H1 (cell line): ENCODE measurements around the gene VWA5B2. TPM values are rescaled to one million over a fixed set of nuclear protein-coding genes. Genes with fewer than 3 reads are reported as not detected.

ENCODE experiments used
- CTCF ChIA-PET: fragments of 300-600 bp; sonication (Branson Sonifier 250); formaldehyde crosslinking; loops from one replicate; lab custom pipeline; 2021; ENCODE audit not compliant: partially characterized antibody; lab: Charles Lee
- POLR2A ChIA-PET: fragments of 300-600 bp; sonication (Branson Sonifier 250); formaldehyde crosslinking; loops from one replicate; lab custom pipeline; 2021; ENCODE audit warnings: inconsistent platforms; ENCODE audit not compliant: partially characterized antibody; lab: Charles Lee
- DNase-seq, 2 experiments: peaks; one replicate each; pipeline versions ENCODE4 v3.0.0 to v3.0.0-alpha.2; 2010 to 2022; ENCODE audit warnings: low spot score in 2 of 2, low read depth in 1 of 2, mixed read lengths in 1 of 2
- FAIRE-seq: peaks from 2 replicates; lab custom pipeline; 2011; peaks lifted over from hg19 to GRCh38; lab: Jason Lieb, UNC
- H2AFZ ChIP-seq: 2 replicates; pipeline ENCODE4 v1.8.1; 2012; ENCODE audit warnings: low read length, inconsistent platforms
- H2AK5ac ChIP-seq: 2 replicates; pipeline ENCODE4 v1.6.1; 2013; ENCODE audit warnings: low read depth, low read length
- H2BK120ac ChIP-seq: replicated peaks from 2 replicates; pipeline ENCODE3; 2013; ENCODE audit warnings: low read depth, low read length, inconsistent platforms
- H2BK12ac ChIP-seq: 2 replicates; pipeline ENCODE4 v1.6.1; 2013; ENCODE audit warnings: low read depth, low read length
- H2BK15ac ChIP-seq: 2 replicates; pipeline ENCODE4 v1.6.1; 2013; ENCODE audit warnings: low read length
- H2BK20ac ChIP-seq: 2 replicates; pipeline ENCODE4 v1.6.1; 2013; ENCODE audit warnings: low read length
- H2BK5ac ChIP-seq: 2 replicates; pipeline ENCODE4 v1.6.1; 2013; ENCODE audit warnings: low read depth, low read length
- H3K14ac ChIP-seq: 2 replicates; pipeline ENCODE4 v1.6.1; 2013; ENCODE audit warnings: inconsistent platforms; ENCODE audit not compliant: insufficient read length
- H3K18ac ChIP-seq: 2 replicates; pipeline ENCODE4 v1.6.1; 2013; ENCODE audit warnings: low read length; ENCODE audit errors: extremely low read depth
- H3K23ac ChIP-seq: 2 replicates; pipeline ENCODE4 v1.6.1; 2013; ENCODE audit warnings: inconsistent platforms; ENCODE audit not compliant: insufficient read length
- H3K23me2 ChIP-seq: 2 replicates; pipeline ENCODE4 v1.6.1; 2013; ENCODE audit warnings: low read depth, low read length
- H3K27ac ChIP-seq: 2 replicates; pipeline ENCODE4 v1.6.1; 2011; ENCODE audit warnings: low read depth, low read length, inconsistent platforms
- H3K27me3 ChIP-seq, 4 experiments: replicated peaks in 1 of 4; 1 replicate in 1 of 4; 2 replicates in 3 of 4; pipeline versions ENCODE4 v1.6.1 to v1.8.1; 2011 to 2013; ENCODE audit warnings: low read length in 3 of 4, mild to moderate bottlenecking in 3 of 4, inconsistent platforms in 2 of 4, mixed read lengths in 2 of 4, moderate library complexity in 1 of 4; ENCODE audit not compliant: control insufficient read depth in 3 of 4, insufficient read depth in 3 of 4; ENCODE audit errors: extremely low read depth in 1 of 4
- H3K36me3 ChIP-seq, 4 experiments: 2 replicates each; pipeline versions ENCODE4 v1.6.1 to v1.8.1; 2011 to 2013; ENCODE audit warnings: mild to moderate bottlenecking in 4 of 4, low read length in 3 of 4, moderate library complexity in 2 of 4, control low read depth in 1 of 4, inconsistent platforms in 1 of 4; ENCODE audit not compliant: insufficient read depth in 4 of 4, control insufficient read depth in 2 of 4
- H3K4ac ChIP-seq: replicated peaks from 2 replicates; pipeline ENCODE3; 2013; ENCODE audit warnings: low read length, low read depth, mixed read lengths, inconsistent platforms; ENCODE audit not compliant: insufficient read length
- H3K4me1 ChIP-seq, 4 experiments: replicated peaks in 1 of 4; 1 replicate in 1 of 4; 2 replicates in 3 of 4; pipeline versions ENCODE4 v1.6.1 to v1.8.1; 2011 to 2013; ENCODE audit warnings: low read length in 3 of 4, inconsistent platforms in 2 of 4, mixed read lengths in 1 of 4; ENCODE audit not compliant: insufficient read depth in 4 of 4, control insufficient read depth in 3 of 4
- H3K4me2 ChIP-seq, 2 experiments: 2 replicates each; pipeline versions ENCODE4 v1.6.1 to v1.8.1; 2011 to 2013; ENCODE audit warnings: low read depth in 2 of 2, low read length in 2 of 2, control low read depth in 1 of 2, inconsistent platforms in 1 of 2, mild to moderate bottlenecking in 1 of 2; ENCODE audit not compliant: insufficient read depth in 1 of 2
- H3K4me3 ChIP-seq, 4 experiments: fragments of 200-600, 300-600 bp in 1 of 4; sonication (generic), shearing (Covaris generic), sonication (Bioruptor Twin) in 1 of 4; 2 replicates each; pipeline versions ENCODE4 v1.5.1 to v1.8.1; 2011 to 2016; ENCODE audit warnings: low read length in 4 of 4, low read depth in 3 of 4, control low read depth in 2 of 4, inconsistent platforms in 2 of 4, mild to moderate bottlenecking in 2 of 4, mixed read lengths in 1 of 4, moderate library complexity in 1 of 4; ENCODE audit not compliant: insufficient read depth in 2 of 4; ENCODE audit errors: extremely low read depth in 1 of 4
- H3K56ac ChIP-seq: replicated peaks from 2 replicates; pipeline ENCODE3; 2013; ENCODE audit warnings: low read depth, mild to moderate bottlenecking, mixed read lengths, low read length, inconsistent platforms; ENCODE audit not compliant: insufficient read length
- H3K79me1 ChIP-seq: 2 replicates; pipeline ENCODE4 v1.6.1; 2013; ENCODE audit warnings: low read depth, low read length, control low read depth
- H3K79me2 ChIP-seq, 2 experiments: 2 replicates each; pipeline versions ENCODE4 v1.6.1 to v1.8.1; 2012 to 2013; ENCODE audit warnings: low read length in 2 of 2, mild to moderate bottlenecking in 2 of 2, inconsistent platforms in 1 of 2; ENCODE audit not compliant: insufficient read depth in 2 of 2, control insufficient read depth in 1 of 2
- H3K9ac ChIP-seq, 4 experiments: replicated peaks in 1 of 4; 1 replicate in 1 of 4; 2 replicates in 3 of 4; pipeline versions ENCODE4 v1.6.1 to v1.8.1; 2011 to 2013; ENCODE audit warnings: low read depth in 3 of 4, low read length in 3 of 4, control low read depth in 2 of 4, mild to moderate bottlenecking in 2 of 4, moderate library complexity in 2 of 4, inconsistent platforms in 1 of 4; ENCODE audit errors: extremely low read depth in 1 of 4
- H3K9me3 ChIP-seq, 2 experiments: 2 replicates each; pipeline versions ENCODE4 v1.6.1 to v1.8.1; 2012 to 2013; ENCODE audit warnings: mild to moderate bottlenecking in 2 of 2, moderate library complexity in 2 of 2, control low read depth in 1 of 2, inconsistent platforms in 1 of 2, low read depth in 1 of 2, low read length in 1 of 2, mixed read lengths in 1 of 2; ENCODE audit not compliant: insufficient read depth in 2 of 2
- H4K20me1 ChIP-seq, 2 experiments: replicated peaks in 1 of 2; 2 replicates each; pipeline versions ENCODE3 to v1.8.1; 2011 to 2013; ENCODE audit warnings: inconsistent platforms in 2 of 2, low read length in 2 of 2, mild to moderate bottlenecking in 1 of 2; ENCODE audit not compliant: insufficient read depth in 2 of 2, control insufficient read depth in 1 of 2
- H4K5ac ChIP-seq: 2 replicates; pipeline ENCODE4 v1.6.1; 2013; ENCODE audit warnings: low read length, low read depth, mixed read lengths, inconsistent platforms; ENCODE audit not compliant: insufficient read length
- H4K8ac ChIP-seq: 2 replicates; pipeline ENCODE4 v1.8.0; 2013; ENCODE audit warnings: mild to moderate bottlenecking, moderate library complexity, low read length, inconsistent platforms; ENCODE audit not compliant: insufficient read depth; ENCODE audit errors: extremely low read depth
- H4K91ac ChIP-seq: replicated peaks from 2 replicates; pipeline ENCODE3; 2013; ENCODE audit warnings: low read length, mixed read lengths, inconsistent platforms; ENCODE audit not compliant: insufficient read length
- CBX8 ChIP-seq: fragments of 300-800, 300-1000 bp; sonication (generic); IDR thresholded peaks from 2 replicates; pipeline ENCODE4 v1.7.1; 2016; ENCODE audit warnings: low read depth, low read length, borderline replicate concordance
- CHD2 ChIP-seq: IDR thresholded peaks from 2 replicates; pipeline ENCODE4 v1.6.1; 2012; ENCODE audit warnings: low read length, improper control_type of control experiment
- CREB1 ChIP-seq: IDR thresholded peaks from 2 replicates; pipeline ENCODE4 v1.6.1; 2012; ENCODE audit warnings: inconsistent platforms
- CTBP2 ChIP-seq: IDR thresholded peaks from 2 replicates; pipeline ENCODE4 v1.7.0; 2011; ENCODE audit warnings: borderline replicate concordance, mild to moderate bottlenecking, moderate library complexity, mixed read lengths, low read length; ENCODE audit not compliant: insufficient read depth, insufficient read length
- HDAC6 ChIP-seq: IDR thresholded peaks from one replicate; pipeline ENCODE4 v1.7.1; 2012; ENCODE audit warnings: low read depth, mild to moderate bottlenecking, inconsistent platforms, low read length, moderate library complexity
- JUND ChIP-seq: IDR thresholded peaks from 2 replicates; pipeline ENCODE4 v1.6.1; 2011; ENCODE audit warnings: mild to moderate bottlenecking, improper control_type of control experiment, low read length
- KDM5A ChIP-seq: fragments of 200-600 bp; IDR thresholded peaks from 2 replicates; pipeline ENCODE4 v1.7.1; 2012; ENCODE audit warnings: mild to moderate bottlenecking, low read length, inconsistent platforms, mixed read lengths
- NRF1 ChIP-seq: IDR thresholded peaks from 2 replicates; pipeline ENCODE4 v1.6.1; 2011; ENCODE audit warnings: mild to moderate bottlenecking, low read depth, low read length, improper control_type of control experiment
- RAD21 ChIP-seq, 2 experiments: IDR thresholded peaks in 1 of 2; conservative IDR thresholded peaks in 1 of 2; 2 replicates each; pipeline ENCODE4 v1.6.1; 2011; ENCODE audit warnings: low read depth in 2 of 2, low read length in 2 of 2, improper control_type of control experiment in 1 of 2, inconsistent platforms in 1 of 2, mild to moderate bottlenecking in 1 of 2, moderate library complexity in 1 of 2
- RBBP5 ChIP-seq: IDR thresholded peaks from 2 replicates; pipeline ENCODE4 v1.7.1; 2012; ENCODE audit warnings: low read depth, mild to moderate bottlenecking, inconsistent platforms, low read length, moderate library complexity, borderline replicate concordance
- SP1 ChIP-seq: IDR thresholded peaks from 2 replicates; pipeline ENCODE4 v1.6.1; 2011; ENCODE audit warnings: low read depth, low read length
- SRF ChIP-seq: IDR thresholded peaks from 2 replicates; pipeline ENCODE4 v1.6.1; 2011; ENCODE audit warnings: mild to moderate bottlenecking, low read depth, low read length, moderate library complexity
- TAF1 ChIP-seq: IDR thresholded peaks from 2 replicates; pipeline ENCODE4 v1.6.1; 2011; ENCODE audit warnings: mild to moderate bottlenecking, low read depth, low read length
- TEAD4 ChIP-seq: IDR thresholded peaks from 2 replicates; pipeline ENCODE4 v1.6.1; 2012; ENCODE audit warnings: low read depth, low read length, inconsistent platforms, mixed read lengths
- YY1 ChIP-seq: IDR thresholded peaks from 2 replicates; pipeline ENCODE4 v1.6.1; 2011; ENCODE audit warnings: low read depth, mild to moderate bottlenecking, low read length
- ZNF274 ChIP-seq: IDR thresholded peaks from 2 replicates; pipeline ENCODE4 v1.7.0; 2012; ENCODE audit warnings: low read length, borderline replicate concordance; ENCODE audit errors: extremely low read depth
- WGBS, 2 experiments: shearing (Covaris generic) in 1 of 2; methylation state at CpG; one replicate each; pipeline versions ENCODE4 v1.1.6 to v1.1.7; 2013 to 2015; ENCODE audit warnings: low lambda C conversion rate in 2 of 2, mixed read lengths in 2 of 2, inconsistent platforms in 1 of 2, low coverage in 1 of 2, missing lambda C conversion rate in 1 of 2; ENCODE audit not compliant: insufficient replicate concordance in 2 of 2, insufficient coverage in 1 of 2, insufficient read length in 1 of 2; ENCODE audit errors: extremely low coverage in 1 of 2, missing lambda C conversion rate in 1 of 2; 5-methylcytosine and 5-hydroxymethylcytosine counted together
- polyA plus RNA-seq, 7 experiments: library from polyadenylated mRNA; depleted of rRNA in 3 of 7; stranded (reverse) in 5 of 7; unstranded in 2 of 7; fragments of >200 nt in 5 of 7; fragments of 200-250 nt in 2 of 7; gene quantifications; 1 replicate in 5 of 7; 2 replicates in 1 of 7; 4 replicates in 1 of 7; pipeline versions ENCODE4 v1.2.1 to v1.2.3, GENCODE V29; 2011 to 2013; ENCODE audit warnings: missing spikeins in 2 of 7, mixed read lengths in 2 of 7
- total RNA-seq: library from RNA; stranded (reverse); fragmentation: NEBNext Ultra II Directional; extraction: Animal tissue kit (Norgen Biotek cat#: 25700); gene quantifications from 2 replicates; pipeline ENCODE4 v1.2.1, GENCODE V29; 2021

The VWA5B2 gene
- total and polyA plus RNA-seq, 2 of the 8 experiments (the other 6 are each of a cell fraction or from before 2014, with no cell fraction given), result 0.53 to 0.56 TPM

GRCh38 chr3:184203526-184203925, 25.9 kb upstream of the VWA5B2 start:
- H3K9me3 ChIP-seq, result no peaks in the 10 kb centered on the region
- CTCF ChIA-PET, result interaction anchor here (0.7 to 6.3 kb wide), 7 partner anchors 9 to 86 kb away, joined by 3 to 39 read pairs (median 3); no protein-coding TSS in a partner anchor
- no peak overlapping the region for H4K91ac ChIP-seq
- no peak for TF ChIP-seq KDM5A
- no peak for TF ChIP-seq ZNF274
- no peak for TF ChIP-seq TAF1
- no peak for TF ChIP-seq TEAD4
- no peak for TF ChIP-seq RAD21 (IDR thresholded peaks at IDR 0.05 in 1 of 2, conservative IDR thresholded peaks at IDR 0.05 in 1 of 2; ENCODE audit: low read depth in 2 of 2, low read length in 2 of 2)
- no peak for TF ChIP-seq JUND
- TF ChIP-seq CBX8, result no peak
- no peak for TF ChIP-seq HDAC6
- no peak for TF ChIP-seq YY1
- TF ChIP-seq SRF, result no peak
- no peak for TF ChIP-seq SP1
- no peak for TF ChIP-seq CTBP2
- TF ChIP-seq CREB1, result no peak
- TF ChIP-seq RBBP5, result no peak
- no peak for TF ChIP-seq CHD2
- TF ChIP-seq NRF1, result no peak

More at GRCh38 chr3:184203526-184203925, 25.9 kb upstream of the VWA5B2 start:
- no peaks in the 10 kb centered on the region for H3K27me3 ChIP-seq
- no peaks in the 10 kb centered on the region for H3K23me2 ChIP-seq
- H3K23ac ChIP-seq, result no peak overlapping the region
- no peak overlapping the region for H2AK5ac ChIP-seq
- H3K79me2 ChIP-seq, result no peaks in the 10 kb centered on the region
- no peak overlapping the region for H2BK12ac ChIP-seq
- H3K56ac ChIP-seq, result no peak overlapping the region
- no peak overlapping the region for H3K4me3 ChIP-seq
- H3K36me3 ChIP-seq, result no peaks in the 10 kb centered on the region
- no peak overlapping the region for H2BK20ac ChIP-seq
- no peak overlapping the region for H3K14ac ChIP-seq
- H3K4me2 ChIP-seq, result no peak overlapping the region
- H4K5ac ChIP-seq, result no peak overlapping the region
- H4K20me1 ChIP-seq, result no peaks in the 10 kb centered on the region
- H3K27ac ChIP-seq, result no peak overlapping the region
- no peak overlapping the region for H3K18ac ChIP-seq
- no peak overlapping the region for H4K8ac ChIP-seq
- no peak overlapping the region for H2BK120ac ChIP-seq
- FAIRE-seq (no peak), DNase-seq (no peak)
- H3K79me1 ChIP-seq, result no peaks in the 10 kb centered on the region
- H2BK5ac ChIP-seq, result no peak overlapping the region
- no peaks in the 10 kb centered on the region for H3K4me1 ChIP-seq
- no peak overlapping the region for H2AFZ ChIP-seq
- no peak overlapping the region for H2BK15ac ChIP-seq
- H3K4ac ChIP-seq, result no peak overlapping the region
- H3K9ac ChIP-seq, result no peak overlapping the region
- WGBS, 2 experiments, result 89% methylated on average over 8 of the region's 8 CpGs; no CpG with 5 or more reads in 1 of the 2 experiments
- POLR2A ChIA-PET, result interaction anchor here (0.7 to 1.2 kb wide), 2 partner anchors 8 to 27 kb away, joined by 3 read pairs; no protein-coding TSS in a partner anchor
